GM12878 (cell line): Measurements from ENCODE around the gene REEP1.

ENCODE experiments used
- CBX3 ChIP-seq: fragments of 200-600 bp; sonication (generic); IDR thresholded peaks from 2 replicates; pipeline ENCODE4 v1.6.1; 2016; ENCODE audit warnings: low read depth, borderline replicate concordance
- CTCF ChIP-seq, 3 experiments: IDR thresholded peaks in 2 of 3; conservative IDR thresholded peaks in 1 of 3; 2 replicates each; pipeline ENCODE4 v1.5.1; 2011; ENCODE audit warnings: low read depth in 3 of 3, low read length in 3 of 3, mild to moderate bottlenecking in 3 of 3, control low read depth in 2 of 3, moderate library complexity in 2 of 3, inconsistent platforms in 1 of 3, mixed read lengths in 1 of 3; ENCODE audit not compliant: control insufficient read depth in 2 of 3, insufficient read depth in 1 of 3; ENCODE audit errors: extremely low read depth in 1 of 3
- PKNOX1 ChIP-seq: fragments of 450-650 bp; IDR thresholded peaks from 2 replicates; pipeline ENCODE4 v1.6.1; 2016; ENCODE audit warnings: mild to moderate bottlenecking
- POLR2A ChIP-seq: IDR thresholded peaks from 2 replicates; pipeline ENCODE4 v1.6.1; 2011; ENCODE audit warnings: low read depth, mild to moderate bottlenecking, low read length
- TAF1 ChIP-seq: IDR thresholded peaks from 2 replicates; pipeline ENCODE4 v1.6.1; 2011; ENCODE audit warnings: mild to moderate bottlenecking, low read depth, low read length, borderline replicate concordance

GRCh38 chr2:86358957-86359356 lies 21.5 kb upstream of the REEP1 start:
- TF ChIP-seq CBX3 = no peak
- no peak for TF ChIP-seq CTCF (IDR thresholded peaks at IDR 0.05 in 2 of 3, conservative IDR thresholded peaks at IDR 0.05 in 1 of 3; ENCODE audit: control insufficient read depth in 2 of 3, extremely low read depth in 1 of 3, insufficient read depth in 1 of 3, low read depth in 3 of 3, low read length in 3 of 3)
- TF ChIP-seq TAF1 = no peak
- TF ChIP-seq PKNOX1 = no peak
- no peak for TF ChIP-seq POLR2A
